SU-DHL-6 (cell line): ENCODE data around the gene PLK5.

ENCODE experiments used
- CTCF ChIP-seq: fragments of 200-600 bp; sonication (generic); IDR thresholded peaks from one replicate; pipeline ENCODE4 v1.5.1; 2017; ENCODE audit warnings: antibody characterized with exemption, mild to moderate bottlenecking, low read length, moderate library complexity; ENCODE audit not compliant: insufficient read depth, poor library complexity, severe bottlenecking
- EZH2phosphoT487 ChIP-seq: fragments of 200-600 bp; sonication (generic), shearing (Covaris generic); conservative IDR thresholded peaks from 2 replicates; pipeline ENCODE4 v1.6.1; 2018; ENCODE audit warnings: mild to moderate bottlenecking, antibody characterized with exemption, low read length, moderate library complexity, mixed read lengths

- TF ChIP-seq EZH2phosphoT487 = no peak
- TF ChIP-seq CTCF = no peak
These were observed 13.5 kb upstream of the PLK5 start for GRCh38 chr19:1510442-1510806.
